HTR-8/SVneo (cell line): Measurements from ENCODE around the gene GALNTL6.

Source experiments
- DNase-seq: peaks from one replicate; pipeline ENCODE4 v3.0.0; 2011; ENCODE audit warnings: low spot score, mixed read lengths; ENCODE audit not compliant: insufficient read length
- FAIRE-seq: peaks from 2 replicates; lab custom pipeline; 2011; peaks lifted over from hg19 to GRCh38; lab: Jason Lieb, UNC

The GALNTL6 gene

GRCh38 chr4:173056710-173057109 lies 1243.5 kb downstream of the GALNTL6 start:
- no peak for FAIRE-seq
- DNase-seq: no peak

- DNase-seq (no peak), FAIRE-seq (no peak)
Measured at GRCh38 chr4:173057442-173057841, 1244.2 kb downstream of the GALNTL6 start.

GRCh38 chr4:173057901-173058300 lies 1244.7 kb downstream of the GALNTL6 start:
- DNase-seq (no peak), FAIRE-seq (no peak)

GRCh38 chr4:173061160-173061559 lies 1248.0 kb downstream of the GALNTL6 start:
- FAIRE-seq: no peak
- no peak for DNase-seq

GRCh38 chr4:173073939-173074500 lies 1260.8 kb downstream of the GALNTL6 start:
- DNase-seq (no peak), FAIRE-seq (no peak)

- peak; percentile 69 for DNase-seq
- FAIRE-seq: peak; percentile 98
Measured at GRCh38 chr4:173074501-173074946, 1261.3 kb downstream of the GALNTL6 start.

DNA sequence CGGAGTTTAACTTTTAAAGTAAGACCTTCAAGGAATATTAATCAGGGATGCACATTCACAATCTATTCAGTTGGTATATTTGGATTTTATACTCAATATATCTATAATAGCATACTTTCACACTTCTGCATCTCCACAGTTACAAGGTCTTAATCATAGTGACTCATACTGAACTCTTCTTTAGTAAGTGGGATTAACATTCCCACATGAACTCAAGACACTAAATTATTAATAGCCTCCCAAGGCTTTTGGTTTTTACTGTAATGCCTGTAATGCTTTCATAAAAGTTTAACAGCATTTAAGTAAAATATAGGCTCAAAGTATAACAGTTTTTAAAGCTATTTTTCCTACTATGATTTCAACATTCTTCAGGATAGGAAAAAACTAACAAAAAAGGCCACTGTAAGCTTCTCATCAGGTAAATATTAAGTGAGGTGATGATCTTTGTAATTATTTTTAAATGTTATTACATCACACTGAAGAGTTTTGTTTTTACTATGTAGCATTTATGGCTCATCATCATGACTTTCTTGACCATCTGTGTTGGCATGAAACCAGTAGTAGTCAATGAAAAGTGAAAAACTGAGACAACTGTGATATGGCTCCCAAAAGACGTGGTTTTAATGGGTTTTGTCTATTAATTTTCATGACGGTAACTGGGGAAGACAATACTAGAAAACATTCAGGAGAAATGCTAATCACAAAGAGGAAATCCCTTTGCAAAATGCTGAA lies 1263.9 kb downstream of the GALNTL6 start:
- FAIRE-seq: no peak
- DNase-seq: no peak

DNA sequence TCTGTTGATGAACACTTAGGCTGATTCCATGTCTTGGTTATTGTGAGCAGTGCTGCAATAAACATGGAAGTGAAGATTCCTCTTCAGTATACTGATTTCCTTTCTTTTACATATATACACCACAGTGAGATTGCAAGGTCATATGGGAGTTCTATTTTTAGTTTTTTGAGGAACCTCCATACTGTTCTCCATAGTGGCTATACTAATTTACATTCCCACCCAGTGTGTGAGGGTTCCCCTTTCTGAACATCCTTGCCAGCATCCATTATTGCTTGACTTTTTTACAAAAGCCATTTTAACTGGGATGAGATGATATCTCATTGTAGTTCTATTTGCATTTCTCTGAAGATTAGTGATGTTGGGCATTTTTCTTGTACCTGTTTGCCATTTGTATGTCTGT lies 1274.9 kb downstream of the GALNTL6 start:
- DNase-seq (no peak), FAIRE-seq (no peak)
